GM12865 (cell line): Measurements from ENCODE around the gene ARMC2.

Experiments used
- DNase-seq: peaks from one replicate; pipeline ENCODE4 v3.0.0; 2010; ENCODE audit warnings: low read depth
- H3K4me3 ChIP-seq: 2 replicates; pipeline ENCODE4 v1.5.1; 2011; ENCODE audit warnings: mild to moderate bottlenecking, low read depth, low read length, control low read depth
- CTCF ChIP-seq: IDR thresholded peaks from 2 replicates; pipeline ENCODE4 v1.5.1; 2011; ENCODE audit warnings: low read length, control low read depth, low read depth, inconsistent platforms; ENCODE audit not compliant: insufficient read depth; ENCODE audit errors: missing control alignments

ARMC2 gene

GRCh38 chr6:108803982-108804490 lies 44.2 kb upstream of the ARMC2 start:
- no peak for DNase-seq
- no peak for TF ChIP-seq CTCF
- no peak overlapping the region for H3K4me3 ChIP-seq

GRCh38 chr6:108804956-108805355 lies 43.3 kb upstream of the ARMC2 start:
- no peak overlapping the region for H3K4me3 ChIP-seq
- TF ChIP-seq CTCF = no peak
- DNase-seq = no peak

- peak; percentile 60 for DNase-seq
- TF ChIP-seq CTCF = no peak
- H3K4me3 ChIP-seq = no peak overlapping the region
Measured at GRCh38 chr6:108805611-108806167, 42.5 kb upstream of the ARMC2 start.

- no peak for TF ChIP-seq CTCF
- no peak overlapping the region for H3K4me3 ChIP-seq
- DNase-seq = no peak
Measured at GRCh38 chr6:108806171-108806570, 42.1 kb upstream of the ARMC2 start.

GRCh38 chr6:108806665-108807064 lies 41.6 kb upstream of the ARMC2 start:
- DNase-seq = no peak
- no peak for TF ChIP-seq CTCF
- no peak overlapping the region for H3K4me3 ChIP-seq

GRCh38 chr6:108807928-108808327 lies 40.3 kb upstream of the ARMC2 start:
- H3K4me3 ChIP-seq = no peak overlapping the region
- DNase-seq = no peak
- TF ChIP-seq CTCF = no peak

GRCh38 chr6:108809211-108809610 lies 39.0 kb upstream of the ARMC2 start:
- no peak for TF ChIP-seq CTCF
- DNase-seq = no peak
- H3K4me3 ChIP-seq = no peak overlapping the region
